Gastrocnemius medialis (tissue), 4 donors: ENCODE measurements around the gene ZNF423.

Experiments
- POLR2A ChIP-seq, 2 donors: fragments of 450-650 bp; IDR thresholded peaks; one replicate each; pipeline ENCODE4 v1.6.1; 2017; ENCODE audit warnings: antibody characterized with exemption in 2 of 2, mild to moderate bottlenecking in 2 of 2, moderate library complexity in 2 of 2
- TF ChIP-seq, protein P1 (sequence below), 5 experiments: fragments of 450-650 bp in 3 of 5; fragments of 200-600 bp in 2 of 5; sonication (generic) in 2 of 5; IDR thresholded peaks in 4 of 5; conservative IDR thresholded peaks in 1 of 5; 1 replicate in 4 of 5; 2 replicates in 1 of 5; pipeline ENCODE4 v1.5.1; 2016 to 2019; ENCODE audit warnings: antibody characterized with exemption in 5 of 5, mild to moderate bottlenecking in 3 of 5, moderate library complexity in 3 of 5

DNA sequence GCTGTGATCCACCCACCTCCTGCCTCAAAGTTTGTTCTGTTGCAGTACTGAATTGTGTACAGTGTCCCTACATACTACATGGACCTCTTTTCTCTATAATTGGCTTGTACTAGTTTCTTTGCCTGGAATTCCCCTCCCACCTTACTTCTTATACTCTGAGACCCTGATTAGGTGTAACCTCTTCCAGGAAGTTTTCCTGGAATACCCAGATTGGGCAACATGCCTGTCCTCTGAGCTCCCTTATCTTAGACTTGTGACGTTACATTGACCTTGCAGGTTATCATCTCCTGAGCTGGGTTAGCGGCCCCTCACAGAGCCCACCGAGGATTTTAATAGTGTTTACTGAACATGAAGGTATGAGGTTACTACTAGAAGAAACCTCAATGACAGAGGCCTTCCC lies 237.0 kb downstream of the ZNF423 start:
- no peak for TF ChIP-seq POLR2A (IDR thresholded peaks at IDR 0.05)
- TF ChIP-seq, protein P1, sequence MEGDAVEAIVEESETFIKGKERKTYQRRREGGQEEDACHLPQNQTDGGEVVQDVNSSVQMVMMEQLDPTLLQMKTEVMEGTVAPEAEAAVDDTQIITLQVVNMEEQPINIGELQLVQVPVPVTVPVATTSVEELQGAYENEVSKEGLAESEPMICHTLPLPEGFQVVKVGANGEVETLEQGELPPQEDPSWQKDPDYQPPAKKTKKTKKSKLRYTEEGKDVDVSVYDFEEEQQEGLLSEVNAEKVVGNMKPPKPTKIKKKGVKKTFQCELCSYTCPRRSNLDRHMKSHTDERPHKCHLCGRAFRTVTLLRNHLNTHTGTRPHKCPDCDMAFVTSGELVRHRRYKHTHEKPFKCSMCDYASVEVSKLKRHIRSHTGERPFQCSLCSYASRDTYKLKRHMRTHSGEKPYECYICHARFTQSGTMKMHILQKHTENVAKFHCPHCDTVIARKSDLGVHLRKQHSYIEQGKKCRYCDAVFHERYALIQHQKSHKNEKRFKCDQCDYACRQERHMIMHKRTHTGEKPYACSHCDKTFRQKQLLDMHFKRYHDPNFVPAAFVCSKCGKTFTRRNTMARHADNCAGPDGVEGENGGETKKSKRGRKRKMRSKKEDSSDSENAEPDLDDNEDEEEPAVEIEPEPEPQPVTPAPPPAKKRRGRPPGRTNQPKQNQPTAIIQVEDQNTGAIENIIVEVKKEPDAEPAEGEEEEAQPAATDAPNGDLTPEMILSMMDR (IDR thresholded peaks at IDR 0.05 in 4 of 5, conservative IDR thresholded peaks at IDR 0.05 in 1 of 5): no peak
